ENCODE results near the gene GOLGA2.

GOLGA2 gene

DNA sequence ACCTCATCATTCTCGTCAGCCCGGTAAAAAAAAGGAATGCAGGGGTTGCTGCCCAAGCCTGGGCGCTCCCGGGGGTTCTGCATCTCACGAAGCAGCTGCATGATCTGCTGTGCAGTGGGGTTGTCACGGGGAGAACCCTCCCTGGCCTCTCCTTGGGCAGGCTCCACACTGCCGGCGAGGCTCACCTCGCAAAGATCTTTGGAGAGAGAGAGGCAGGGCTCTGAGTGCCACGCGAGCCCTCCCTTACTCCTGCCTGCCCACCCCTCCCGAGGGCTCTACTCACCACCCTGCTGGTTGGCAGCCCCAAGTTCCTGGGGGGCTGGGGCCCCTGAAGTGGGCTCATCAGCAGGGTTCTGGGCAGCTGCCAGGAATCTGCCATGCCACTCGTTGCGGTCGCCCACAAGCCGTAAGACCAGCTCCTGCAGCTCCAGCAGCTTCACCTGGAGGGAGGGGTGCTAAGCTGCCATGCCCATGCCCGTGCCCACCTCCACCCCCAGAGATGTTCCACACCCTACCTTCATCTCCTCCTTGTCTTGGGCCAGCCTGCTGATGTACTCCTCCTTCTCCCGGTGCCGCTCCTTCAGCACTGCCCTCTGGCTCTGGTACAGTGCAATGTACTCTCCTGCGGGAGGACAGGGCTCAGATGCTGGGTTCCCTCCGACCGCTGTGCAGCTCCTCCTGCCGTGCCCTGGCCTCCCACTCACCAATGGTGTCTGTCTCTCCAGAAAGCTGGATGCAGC lies 18.6 kb downstream of the GOLGA2 start:
- Histone ChIP-seq H4K8ac (ENCODE audit: low read depth, low read length) (no peak overlapping the region), H2BK5ac (ENCODE audit: low read length) (no peak overlapping the region), H2AK5ac (ENCODE audit: low read depth, low read length) (no peak overlapping the region), H3K4ac (ENCODE audit: low read length) (no peak overlapping the region), H3K4me2 (ENCODE audit: insufficient read depth, low read length, poor library complexity, severe bottlenecking) (no peak overlapping the region), H3K9me3 (replicated peaks in 1 of 2; ENCODE audit: control insufficient read depth in 2 of 2, insufficient read depth in 1 of 2, low read depth in 1 of 2, low read length in 2 of 2) (no peaks in the 10 kb centered on the region), H3K18ac (ENCODE audit: low read length) (no peak overlapping the region), H2BK15ac (ENCODE audit: low read length) (no peak overlapping the region), H3K36me3 (replicated peaks in 1 of 2; ENCODE audit: control insufficient read depth in 2 of 2, insufficient read depth in 2 of 2, low read length in 2 of 2) (peaks cover 44 to 68% of the 10 kb centered on the region in 2 donors), H3K23ac (ENCODE audit: low read depth, low read length, poor library complexity) (peak overlapping the region; percentile 50), H3K27me3 (ENCODE audit: control insufficient read depth in 3 of 3, insufficient read depth in 3 of 3, low read depth in 1 of 3, low read length in 3 of 3) (no peaks in the 10 kb centered on the region), H3K14ac (ENCODE audit: low read length) (no peak overlapping the region), H2AFZ (ENCODE audit: low read length) (no peak overlapping the region), H3K79me1 (ENCODE audit: low read depth, low read length) (peaks cover 6% of the 10 kb centered on the region), H4K91ac (ENCODE audit: low read depth, low read length, poor library complexity) (no peak overlapping the region), H3K4me1 (ENCODE audit: control insufficient read depth in 2 of 2, insufficient read depth in 1 of 2, low read depth in 1 of 2, low read length in 2 of 2) (peaks cover 0 to 1% of the 10 kb centered on the region in 2 donors), H2BK12ac (ENCODE audit: low read length) (no peak overlapping the region), H3K9ac (ENCODE audit: low read depth, low read length, poor library complexity) (no peak overlapping the region), H3K4me3 (ENCODE audit: low read length in 2 of 2) (no peak overlapping the region), H3K27ac (replicated peaks; ENCODE audit: low read length) (no peak overlapping the region), H2BK120ac (ENCODE audit: low read depth, low read length) (no peak overlapping the region)
- no CpG with 5 or more reads among the region's 23 CpGs for WGBS, 2 donors (ENCODE audit: extremely low coverage in 2 of 2, insufficient read length in 2 of 2, insufficient replicate concordance in 1 of 2)
- no peak for DNase-seq (ENCODE audit: low spot score)

DNA sequence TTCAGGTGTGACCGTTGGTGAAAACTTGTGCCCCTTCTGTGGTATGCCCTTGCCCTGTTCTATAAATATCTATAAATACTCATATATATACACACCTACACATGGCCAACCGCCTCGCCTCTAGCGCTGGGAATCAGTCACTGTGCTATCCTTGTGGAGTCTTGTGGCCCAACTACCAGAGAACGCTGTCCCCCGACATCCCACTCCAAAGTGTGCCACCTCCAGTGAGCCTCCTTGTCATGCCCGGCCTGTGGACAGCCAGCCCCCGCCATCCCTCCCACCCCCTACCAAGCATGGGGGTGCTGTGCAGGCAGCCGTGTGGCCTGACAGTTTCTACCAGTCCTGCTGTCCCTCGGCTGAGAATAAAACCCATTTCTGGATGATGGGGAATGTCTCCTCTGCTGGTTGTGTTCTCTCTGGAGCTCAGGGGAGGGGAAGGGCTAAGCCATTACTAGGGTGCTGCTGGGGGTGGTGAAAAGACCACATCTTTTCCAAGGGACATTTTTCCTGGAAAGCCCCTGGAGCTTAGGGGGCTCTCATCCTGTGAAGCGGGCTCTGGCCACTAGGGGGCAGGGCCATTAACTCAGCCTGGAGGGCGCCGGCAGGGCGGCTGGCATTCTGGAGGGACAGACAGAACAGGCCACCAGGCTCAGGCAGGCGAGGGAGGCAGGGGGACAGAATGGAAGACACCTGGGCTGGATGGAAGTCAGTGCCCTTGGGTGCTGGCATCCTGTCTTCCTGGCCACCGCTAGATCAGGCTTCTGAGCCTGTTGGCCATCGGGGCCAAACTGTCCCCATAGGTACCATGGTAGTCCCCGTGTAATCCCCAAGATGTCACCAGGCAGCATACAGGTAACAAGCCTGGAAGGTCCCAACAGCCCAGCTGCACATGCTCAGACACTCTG lies 20.7 kb downstream of the GOLGA2 start:
- no peak overlapping the region for H2BK120ac ChIP-seq (ENCODE audit: low read depth, low read length)
- H3K4ac ChIP-seq (ENCODE audit: low read length) = no peak overlapping the region
- H3K4me1 ChIP-seq (ENCODE audit: control insufficient read depth in 2 of 2, insufficient read depth in 1 of 2, low read depth in 1 of 2, low read length in 2 of 2) = peaks cover 0 to 11% of the 10 kb centered on the region in 2 donors
- no peak overlapping the region for H3K27ac ChIP-seq (replicated peaks; ENCODE audit: low read length)
- H3K18ac ChIP-seq (ENCODE audit: low read length) = no peak overlapping the region
- peak; percentile 67 for DNase-seq (ENCODE audit: low spot score)
- H3K27me3 ChIP-seq (ENCODE audit: control insufficient read depth in 3 of 3, insufficient read depth in 3 of 3, low read depth in 1 of 3, low read length in 3 of 3) = no peaks in the 10 kb centered on the region
- no CpG with 5 or more reads among the region's 18 CpGs for WGBS, 2 donors (ENCODE audit: extremely low coverage in 2 of 2, insufficient read length in 2 of 2, insufficient replicate concordance in 1 of 2)
- H2BK12ac ChIP-seq (ENCODE audit: low read length) = no peak overlapping the region
- H2AK5ac ChIP-seq (ENCODE audit: low read depth, low read length) = no peak overlapping the region
- no peak overlapping the region for H2BK15ac ChIP-seq (ENCODE audit: low read length)
- no peak overlapping the region for H4K8ac ChIP-seq (ENCODE audit: low read depth, low read length)
- no peak overlapping the region for H2AFZ ChIP-seq (ENCODE audit: low read length)
- no peaks in the 10 kb centered on the region for H3K9me3 ChIP-seq (replicated peaks in 1 of 2; ENCODE audit: control insufficient read depth in 2 of 2, insufficient read depth in 1 of 2, low read depth in 1 of 2, low read length in 2 of 2)
- no peak overlapping the region for H3K14ac ChIP-seq (ENCODE audit: low read length)
- no peak overlapping the region for H2BK5ac ChIP-seq (ENCODE audit: low read length)
- peaks cover 3% of the 10 kb centered on the region for H3K79me1 ChIP-seq (ENCODE audit: low read depth, low read length)
- H3K4me3 ChIP-seq (ENCODE audit: low read length in 2 of 2) = no peak overlapping the region
- no peak overlapping the region for H4K91ac ChIP-seq (ENCODE audit: low read depth, low read length, poor library complexity)
- H3K36me3 ChIP-seq (replicated peaks in 1 of 2; ENCODE audit: control insufficient read depth in 2 of 2, insufficient read depth in 2 of 2, low read length in 2 of 2) = peaks cover 38 to 54% of the 10 kb centered on the region in 2 donors
- H3K9ac ChIP-seq (ENCODE audit: low read depth, low read length, poor library complexity) = no peak overlapping the region
- H3K23ac ChIP-seq (ENCODE audit: low read depth, low read length, poor library complexity) = peak overlapping the region; percentile 12
- no peak overlapping the region for H3K4me2 ChIP-seq (ENCODE audit: insufficient read depth, low read length, poor library complexity, severe bottlenecking)

DNA sequence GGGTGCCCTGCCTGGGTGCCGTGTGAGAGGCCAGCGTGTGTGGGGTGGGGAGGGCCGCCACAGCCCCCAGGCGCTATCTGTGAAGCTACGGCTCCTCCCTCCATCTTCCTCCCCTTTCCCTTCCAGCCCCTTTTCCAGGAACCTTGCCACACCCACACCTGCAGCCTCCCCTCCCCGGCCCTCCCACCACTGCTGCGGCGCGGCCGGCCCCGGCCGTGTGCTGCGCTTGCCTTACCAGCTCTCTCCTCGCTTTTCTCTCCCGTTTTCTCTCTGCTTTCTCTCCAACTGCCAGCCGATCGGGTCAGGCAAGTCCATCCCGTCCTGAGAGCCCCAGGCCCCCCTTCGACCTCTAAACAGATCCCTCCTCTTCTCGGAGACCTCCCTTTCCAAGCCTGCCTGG lies 21.4 kb downstream of the GOLGA2 start:
- Histone ChIP-seq H2BK12ac (ENCODE audit: low read length) (no peak overlapping the region), H4K8ac (ENCODE audit: low read depth, low read length) (no peak overlapping the region), H3K9me3 (replicated peaks in 1 of 2; ENCODE audit: control insufficient read depth in 2 of 2, insufficient read depth in 1 of 2, low read depth in 1 of 2, low read length in 2 of 2) (no peaks in the 10 kb centered on the region), H3K9ac (ENCODE audit: low read depth, low read length, poor library complexity) (no peak overlapping the region), H2AK5ac (ENCODE audit: low read depth, low read length) (no peak overlapping the region), H2BK5ac (ENCODE audit: low read length) (no peak overlapping the region), H3K4ac (ENCODE audit: low read length) (no peak overlapping the region), H3K4me3 (ENCODE audit: low read length in 2 of 2) (no peak overlapping the region), H2AFZ (ENCODE audit: low read length) (no peak overlapping the region), H3K4me1 (ENCODE audit: control insufficient read depth in 2 of 2, insufficient read depth in 1 of 2, low read depth in 1 of 2, low read length in 2 of 2) (peaks cover 0 to 13% of the 10 kb centered on the region in 2 donors), H4K91ac (ENCODE audit: low read depth, low read length, poor library complexity) (no peak overlapping the region), H3K79me1 (ENCODE audit: low read depth, low read length) (peaks cover 3% of the 10 kb centered on the region), H3K14ac (ENCODE audit: low read length) (no peak overlapping the region), H3K36me3 (replicated peaks in 1 of 2; ENCODE audit: control insufficient read depth in 2 of 2, insufficient read depth in 2 of 2, low read length in 2 of 2) (peaks cover 37 to 54% of the 10 kb centered on the region in 2 donors), H3K4me2 (ENCODE audit: insufficient read depth, low read length, poor library complexity, severe bottlenecking) (no peak overlapping the region), H3K27me3 (ENCODE audit: control insufficient read depth in 3 of 3, insufficient read depth in 3 of 3, low read depth in 1 of 3, low read length in 3 of 3) (peaks cover 0 to 3% (median 0%) of the 10 kb centered on the region in 3 experiments), H2BK15ac (ENCODE audit: low read length) (no peak overlapping the region), H3K18ac (ENCODE audit: low read length) (no peak overlapping the region), H2BK120ac (ENCODE audit: low read depth, low read length) (no peak overlapping the region), H3K23ac (ENCODE audit: low read depth, low read length, poor library complexity) (peak overlapping the region; percentile 75), H3K27ac (replicated peaks; ENCODE audit: low read length) (no peak overlapping the region)
- DNase-seq (ENCODE audit: low spot score) = no peak
- WGBS, 2 donors (ENCODE audit: extremely low coverage in 2 of 2, insufficient read length in 2 of 2, insufficient replicate concordance in 1 of 2) = no CpG with 5 or more reads among the region's 20 CpGs

DNA sequence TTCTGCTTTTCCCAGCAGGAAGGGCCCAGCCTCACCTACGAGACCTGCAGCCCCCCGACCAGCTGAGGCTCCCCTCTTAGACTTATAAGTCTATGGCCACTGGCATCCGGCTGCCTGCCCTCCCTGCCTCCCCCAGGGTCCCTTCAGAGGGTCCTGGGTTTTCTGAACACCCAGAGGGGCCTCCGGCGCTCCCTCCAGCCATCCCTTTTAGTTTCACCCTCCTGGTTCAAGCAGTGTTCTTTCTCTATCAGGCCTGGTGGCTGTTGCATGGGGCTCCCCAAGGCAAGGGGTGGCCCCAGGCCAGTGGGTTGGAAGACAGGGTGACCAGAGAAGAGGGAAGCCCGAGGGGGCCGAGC lies 21.8 kb downstream of the GOLGA2 start:
- no peak overlapping the region for H2BK5ac ChIP-seq (ENCODE audit: low read length)
- no peak overlapping the region for H3K27ac ChIP-seq (replicated peaks; ENCODE audit: low read length)
- H4K91ac ChIP-seq (ENCODE audit: low read depth, low read length, poor library complexity) = no peak overlapping the region
- H2BK15ac ChIP-seq (ENCODE audit: low read length) = no peak overlapping the region
- H3K9me3 ChIP-seq (replicated peaks in 1 of 2; ENCODE audit: control insufficient read depth in 2 of 2, insufficient read depth in 1 of 2, low read depth in 1 of 2, low read length in 2 of 2) = no peaks in the 10 kb centered on the region
- H3K4me1 ChIP-seq (ENCODE audit: control insufficient read depth in 2 of 2, insufficient read depth in 1 of 2, low read depth in 1 of 2, low read length in 2 of 2) = peaks cover 0 to 13% of the 10 kb centered on the region in 2 donors
- H3K36me3 ChIP-seq (replicated peaks in 1 of 2; ENCODE audit: control insufficient read depth in 2 of 2, insufficient read depth in 2 of 2, low read length in 2 of 2) = peaks cover 33 to 50% of the 10 kb centered on the region in 2 donors
- WGBS, 2 donors (ENCODE audit: extremely low coverage in 2 of 2, insufficient read length in 2 of 2, insufficient replicate concordance in 1 of 2) = no CpG with 5 or more reads among the region's 7 CpGs
- H3K14ac ChIP-seq (ENCODE audit: low read length) = no peak overlapping the region
- H3K4ac ChIP-seq (ENCODE audit: low read length) = no peak overlapping the region
- H2AK5ac ChIP-seq (ENCODE audit: low read depth, low read length) = no peak overlapping the region
- no peak for DNase-seq (ENCODE audit: low spot score)
- H4K8ac ChIP-seq (ENCODE audit: low read depth, low read length) = no peak overlapping the region
- peaks cover 0 to 3% (median 0%) of the 10 kb centered on the region in 3 experiments for H3K27me3 ChIP-seq (ENCODE audit: control insufficient read depth in 3 of 3, insufficient read depth in 3 of 3, low read depth in 1 of 3, low read length in 3 of 3)
- no peak overlapping the region for H3K4me2 ChIP-seq (ENCODE audit: insufficient read depth, low read length, poor library complexity, severe bottlenecking)
- H2AFZ ChIP-seq (ENCODE audit: low read length) = no peak overlapping the region
- no peak overlapping the region for H3K18ac ChIP-seq (ENCODE audit: low read length)
- H3K79me1 ChIP-seq (ENCODE audit: low read depth, low read length) = peaks cover 3% of the 10 kb centered on the region
- H3K23ac ChIP-seq (ENCODE audit: low read depth, low read length, poor library complexity) = peak overlapping the region; percentile 89
- H3K9ac ChIP-seq (ENCODE audit: low read depth, low read length, poor library complexity) = no peak overlapping the region
- H2BK12ac ChIP-seq (ENCODE audit: low read length) = no peak overlapping the region
- no peak overlapping the region for H3K4me3 ChIP-seq (ENCODE audit: low read length in 2 of 2)
- no peak overlapping the region for H2BK120ac ChIP-seq (ENCODE audit: low read depth, low read length)

All from neuronal stem cell (in vitro differentiated cells).